Chondrocyte (in vitro differentiated cells): ENCODE data around the gene DUSP16. TPM values are rescaled to one million over a fixed set of nuclear protein-coding genes. Genes with fewer than 3 reads are reported as not detected.
"Not testable (repeated sequence)": the region's sequence is repeated elsewhere in the genome, so short reads cannot be mapped to it uniquely, and the experiment has no call there.

Experiments used
- DNase-seq: peaks from one replicate; pipeline ENCODE4 v3.0.0; 2021; ENCODE audit warnings: mixed read lengths, low spot score
- H3K27ac Mint-ChIP-seq: one replicate; pipeline ENCODE4 v1.8.0; 2021; ENCODE audit warnings: mild to moderate bottlenecking, moderate library complexity, mixed read lengths; ENCODE audit not compliant: unreplicated experiment
- H3K27me3 Mint-ChIP-seq: 2 replicates; pipeline ENCODE4 v1.8.0; 2021; ENCODE audit warnings: low read depth, mixed read lengths
- H3K36me3 Mint-ChIP-seq: 2 replicates; pipeline ENCODE4 v1.8.0; 2021; ENCODE audit warnings: low read depth, mixed read lengths
- H3K4me1 Mint-ChIP-seq: 2 replicates; pipeline ENCODE4 v1.8.0; 2021; ENCODE audit warnings: low read depth, mild to moderate bottlenecking, mixed read lengths
- H3K4me3 Mint-ChIP-seq: one replicate; pipeline ENCODE4 v1.8.0; 2021; ENCODE audit warnings: mild to moderate bottlenecking, moderate library complexity, mixed read lengths; ENCODE audit not compliant: unreplicated experiment
- H3K9me3 Mint-ChIP-seq: 2 replicates; pipeline ENCODE4 v1.8.0; 2021; ENCODE audit warnings: low read depth, mixed read lengths
- CTCF ChIP-seq: fragments of 200-600 bp; sonication (generic); IDR thresholded peaks from 2 replicates; pipeline ENCODE4 v1.5.0; 2021; ENCODE audit warnings: antibody characterized with exemption, mild to moderate bottlenecking, moderate library complexity
- total RNA-seq: library from RNA; stranded (reverse); gene quantifications from 3 replicates; pipeline ENCODE4 v1.2.1, GENCODE V29; 2021

Gene DUSP16
- total RNA-seq, 1 donor from 2014 or later, result 13.7 TPM

- no peak for TF ChIP-seq CTCF
- peaks cover 8% of the 10 kb centered on the region for H3K4me1 Mint-ChIP-seq
- no peaks in the 10 kb centered on the region for H3K36me3 Mint-ChIP-seq
- no peak for DNase-seq
- no peaks in the 10 kb centered on the region for H3K9me3 Mint-ChIP-seq
- H3K4me3 Mint-ChIP-seq, result no peak overlapping the region
- H3K27me3 Mint-ChIP-seq, result no peaks in the 10 kb centered on the region
- H3K27ac Mint-ChIP-seq, result no peak overlapping the region
These were observed 19.7 kb upstream of the DUSP16 start for GRCh38 chr12:12582193-12582881.

GRCh38 chr12:12580716-12581115, 18.1 kb upstream of the DUSP16 start:
- H3K4me1 Mint-ChIP-seq, H3K4me3 Mint-ChIP-seq, DNase-seq, H3K27ac Mint-ChIP-seq, H3K27me3 Mint-ChIP-seq, H3K36me3 Mint-ChIP-seq, H3K9me3 Mint-ChIP-seq: not testable (repeated sequence)

GRCh38 chr12:12577786-12578185, 15.1 kb upstream of the DUSP16 start:
- no peak for TF ChIP-seq CTCF
- no peak overlapping the region for H3K4me3 Mint-ChIP-seq
- no peaks in the 10 kb centered on the region for H3K9me3 Mint-ChIP-seq
- no peak overlapping the region for H3K27ac Mint-ChIP-seq
- H3K27me3 Mint-ChIP-seq, result no peaks in the 10 kb centered on the region
- no peaks in the 10 kb centered on the region for H3K4me1 Mint-ChIP-seq
- no peaks in the 10 kb centered on the region for H3K36me3 Mint-ChIP-seq
- no peak for DNase-seq

- Mint-ChIP-seq H3K27me3 (peaks cover 2% of the 10 kb centered on the region), H3K4me1 (no peaks in the 10 kb centered on the region), H3K4me3 (no peak overlapping the region), H3K9me3 (no peaks in the 10 kb centered on the region), H3K27ac (no peak overlapping the region), H3K36me3 (no peaks in the 10 kb centered on the region)
- DNase-seq, result no peak
- no peak for TF ChIP-seq CTCF
These were observed 10.0 kb upstream of the DUSP16 start for GRCh38 chr12:12572659-12573058.

- not testable (repeated sequence) for H3K27ac Mint-ChIP-seq, H3K4me1 Mint-ChIP-seq, DNase-seq, H3K4me3 Mint-ChIP-seq, H3K36me3 Mint-ChIP-seq, H3K9me3 Mint-ChIP-seq, H3K27me3 Mint-ChIP-seq
These were observed 3.3 kb upstream of the DUSP16 start for GRCh38 chr12:12565971-12566370.

- H3K27ac Mint-ChIP-seq, result no peak overlapping the region
- peaks cover 16% of the 10 kb centered on the region for H3K4me1 Mint-ChIP-seq
- TF ChIP-seq CTCF, result no peak
- peaks cover 3% of the 10 kb centered on the region for H3K9me3 Mint-ChIP-seq
- H3K27me3 Mint-ChIP-seq, result peaks cover 5% of the 10 kb centered on the region
- no peak overlapping the region for H3K4me3 Mint-ChIP-seq
- no peak for DNase-seq
- H3K36me3 Mint-ChIP-seq, result no peaks in the 10 kb centered on the region
These were observed 2.2 kb upstream of the DUSP16 start for GRCh38 chr12:12564911-12565310.
